Measurements from ENCODE around the gene PDPR.
"Not testable (repeated sequence)": the region's sequence is repeated elsewhere in the genome, so short reads cannot be mapped to it uniquely, and the experiment has no call there.

The PDPR gene

GRCh38 chr16:70163596-70163995 lies 49.5 kb downstream of the PDPR start:
- DNase-seq, result no peak

- not testable (repeated sequence) for DNase-seq
Observed at GRCh38 chr16:70166688-70167087, 52.6 kb downstream of the PDPR start.

- not testable (repeated sequence) for DNase-seq
Observed at GRCh38 chr16:70173212-70173837, 59.2 kb downstream of the PDPR start, which contains the start of gene CLEC18C. TSS of gene CLEC18C (plus strand) at chr16:70173787. CDS start at chr16:70174279, 492 bp downstream.

GRCh38 chr16:70173916-70174315 lies 59.8 kb downstream of the PDPR start:
- DNase-seq, result not testable (repeated sequence)

- DNase-seq, result not testable (repeated sequence)
Observed at GRCh38 chr16:70174387-70174932, 60.3 kb downstream of the PDPR start.

- not testable (repeated sequence) for DNase-seq
Observed at GRCh38 chr16:70187858-70188607, 73.9 kb downstream of the PDPR start.

- DNase-seq, result not testable (repeated sequence)
Observed at GRCh38 chr16:70188608-70188915, 74.4 kb downstream of the PDPR start.

- not testable (repeated sequence) for DNase-seq
Observed at GRCh38 chr16:70190574-70190973, 76.4 kb downstream of the PDPR start.

- DNase-seq, result not testable (repeated sequence)
Observed at GRCh38 chr16:70196683-70197300, 82.7 kb downstream of the PDPR start.

- DNase-seq, result not testable (repeated sequence)
Observed at GRCh38 chr16:70197611-70198010, 83.5 kb downstream of the PDPR start.

GRCh38 chr16:70198230-70198629 lies 84.1 kb downstream of the PDPR start:
- DNase-seq, result not testable (repeated sequence)

- DNase-seq, result peak; percentile 20
Observed at GRCh38 chr16:70198666-70199065, 84.5 kb downstream of the PDPR start.

- DNase-seq, result not testable (repeated sequence)
Observed at GRCh38 chr16:70199170-70199569, 85.0 kb downstream of the PDPR start.

GRCh38 chr16:70200063-70200462 lies 85.9 kb downstream of the PDPR start:
- not testable (repeated sequence) for DNase-seq

- DNase-seq, result not testable (repeated sequence)
Observed at GRCh38 chr16:70203508-70203907, 89.4 kb downstream of the PDPR start.

- DNase-seq, result not testable (repeated sequence)
Observed at GRCh38 chr16:70204010-70204409, 89.9 kb downstream of the PDPR start.

GRCh38 chr16:70204668-70205405 lies 90.7 kb downstream of the PDPR start:
- not testable (repeated sequence) for DNase-seq

- DNase-seq, result not testable (repeated sequence)
Observed at GRCh38 chr16:70206382-70206781, 92.2 kb downstream of the PDPR start.

Data from fibroblast of skin of right biceps (primary cell).